Activated gamma-delta T cell treated with Interleukin-2 at 50 U/mL for 16 hours (primary cell): ENCODE measurements around the gene RANBP3.
"Not testable (repeated sequence)": the region's sequence is repeated elsewhere in the genome, so short reads cannot be mapped to it uniquely, and the experiment has no call there.

Experiments
- DNase-seq: peaks from one replicate; pipeline ENCODE4 v3.0.0-alpha.2; 2020

RANBP3 gene

GRCh38 chr19:6006070-6006446 is 28.1 kb upstream of the RANBP3 start:
- not testable (repeated sequence) for DNase-seq

- DNase-seq: no peak
These were observed 27.6 kb upstream of the RANBP3 start for GRCh38 chr19:6005321-6006069.

DNA sequence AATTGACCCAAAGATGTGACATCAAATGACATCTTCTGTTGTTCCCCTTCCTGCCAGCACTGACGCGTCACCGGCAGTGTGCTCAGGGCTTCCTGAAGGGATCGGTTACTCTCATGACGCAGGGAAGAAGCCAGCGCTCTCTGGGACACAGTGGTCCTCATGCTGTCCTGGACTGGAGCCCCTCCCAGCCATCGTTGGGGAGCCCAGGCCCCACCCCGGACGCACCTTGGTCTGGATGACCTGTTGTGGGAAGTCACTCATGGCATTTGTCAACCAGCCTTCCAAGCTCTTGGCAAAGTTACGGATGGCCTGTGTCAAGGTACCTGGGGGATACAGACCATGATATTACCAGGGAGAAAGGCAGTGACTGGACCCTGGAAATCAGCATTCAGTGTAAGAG is 26.0 kb upstream of the RANBP3 start:
- DNase-seq: no peak

GRCh38 chr19:6002591-6002990 is 24.7 kb upstream of the RANBP3 start:
- no peak for DNase-seq

- no peak for DNase-seq
These were observed 22.4 kb upstream of the RANBP3 start for GRCh38 chr19:6000228-6000847.

DNA sequence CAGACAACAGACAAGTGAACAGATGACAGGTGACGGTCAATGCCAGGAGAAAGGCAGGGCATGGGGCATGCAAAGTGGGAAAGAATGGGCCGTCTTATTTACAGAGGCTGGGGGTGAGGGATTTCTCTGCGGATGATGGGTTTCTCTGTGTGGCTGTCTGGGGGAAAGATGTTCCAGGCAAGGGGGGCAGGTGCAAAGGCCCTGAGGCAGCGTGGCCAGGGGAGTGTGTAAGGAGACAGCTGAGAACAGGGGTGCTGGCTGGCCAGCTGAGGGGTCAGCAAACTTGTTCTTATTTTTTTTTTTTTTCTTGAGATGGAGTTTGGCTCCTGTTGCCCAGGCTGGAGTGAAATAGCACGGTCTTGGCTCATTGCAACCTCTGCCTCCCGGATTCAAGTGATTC is 21.8 kb upstream of the RANBP3 start:
- DNase-seq: no peak

DNA sequence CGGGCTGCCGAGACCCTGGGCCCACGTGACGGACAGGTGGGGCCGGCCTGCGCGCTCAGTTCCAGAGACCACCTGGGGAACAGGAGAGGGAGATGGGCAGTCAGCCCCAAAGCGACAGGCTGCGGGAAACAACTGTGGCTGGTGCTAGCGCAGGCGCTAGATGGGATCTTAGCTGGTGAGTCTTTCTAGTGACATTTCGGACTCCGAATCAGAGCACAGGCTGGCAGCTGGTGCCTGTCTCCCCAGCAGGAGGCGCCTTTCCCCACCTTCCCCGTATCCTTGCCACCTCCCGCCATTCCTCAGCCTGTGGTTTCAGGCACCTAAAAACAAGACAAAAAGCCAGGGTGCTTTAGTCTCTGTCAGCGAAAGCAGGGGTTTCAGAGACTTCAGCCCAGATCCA is 19.4 kb upstream of the RANBP3 start:
- DNase-seq: no peak

DNA sequence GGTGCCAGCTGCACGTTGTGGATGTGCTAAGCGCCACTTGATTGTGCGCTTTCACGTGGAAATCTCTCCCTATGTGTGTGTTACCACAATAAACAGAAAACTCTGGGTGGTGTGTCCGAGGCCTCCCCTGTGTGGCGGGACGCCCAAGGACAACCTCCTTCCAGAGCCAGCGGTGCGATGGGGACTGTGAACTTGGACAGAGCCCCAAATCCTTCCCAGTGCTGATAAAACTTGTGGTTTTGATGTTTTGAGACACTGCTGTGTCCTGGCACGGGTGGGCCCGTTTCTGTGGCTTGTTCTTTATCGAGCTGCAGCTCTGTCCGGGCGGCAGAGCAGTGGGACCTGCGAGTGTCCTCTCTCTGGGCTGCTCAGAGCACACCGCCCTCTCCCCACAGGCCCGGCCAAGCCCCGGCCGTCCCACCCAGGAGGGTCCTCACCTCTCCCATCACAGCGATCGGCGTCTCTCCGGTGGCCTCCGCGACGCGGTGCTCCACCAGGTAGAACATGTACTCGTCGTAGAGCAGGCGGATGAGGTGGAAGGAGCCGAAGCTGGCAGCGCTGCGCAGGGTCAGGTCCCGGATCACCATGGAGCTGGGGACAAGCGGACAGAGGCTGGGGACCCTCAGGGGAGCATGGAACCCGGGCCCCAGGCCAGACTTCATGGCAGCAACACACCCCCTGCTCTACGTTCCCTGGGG is 18.8 kb upstream of the RANBP3 start:
- no peak for DNase-seq

- no peak for DNase-seq
These were observed 18.2 kb upstream of the RANBP3 start for GRCh38 chr19:5996102-5996501.

GRCh38 chr19:5995606-5996005 is 17.7 kb upstream of the RANBP3 start:
- DNase-seq: no peak

DNA sequence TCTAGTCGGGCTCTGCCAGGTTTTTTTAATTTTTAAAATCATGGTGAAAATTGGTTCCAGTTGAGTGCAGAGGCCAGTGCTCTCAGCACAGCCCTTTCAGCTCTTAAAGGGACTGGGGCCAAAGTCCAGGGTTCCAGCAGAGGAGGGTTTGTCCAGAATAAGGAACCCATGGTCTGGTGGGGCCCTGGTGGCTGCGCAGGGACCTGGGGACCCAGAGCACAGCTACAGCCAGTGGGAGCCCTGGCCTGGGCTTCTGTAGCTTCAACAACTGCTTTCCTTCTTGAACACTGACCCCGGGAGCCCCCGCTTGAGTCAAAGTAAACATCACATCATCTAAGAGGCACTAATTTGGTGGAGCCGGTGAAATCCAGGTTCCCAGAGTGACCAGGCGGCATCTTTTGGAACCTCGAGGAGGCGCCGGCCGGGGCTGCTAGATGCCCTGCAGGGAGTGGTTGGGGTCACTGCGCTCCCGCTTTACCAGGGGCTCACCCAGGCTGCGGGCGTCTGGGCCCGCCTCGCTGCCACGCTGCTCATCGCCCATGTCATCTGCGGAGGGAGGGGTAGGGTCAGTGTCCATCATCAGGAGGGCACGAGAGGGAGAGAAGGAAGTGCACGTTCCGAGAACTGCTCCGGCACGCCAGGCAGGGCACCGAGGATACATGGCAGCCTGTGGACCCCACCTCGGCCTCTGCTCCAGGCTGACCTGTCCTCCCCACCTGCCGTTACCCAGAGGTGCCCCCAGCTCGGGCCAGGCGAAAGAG is 16.6 kb upstream of the RANBP3 start:
- no peak for DNase-seq

DNA sequence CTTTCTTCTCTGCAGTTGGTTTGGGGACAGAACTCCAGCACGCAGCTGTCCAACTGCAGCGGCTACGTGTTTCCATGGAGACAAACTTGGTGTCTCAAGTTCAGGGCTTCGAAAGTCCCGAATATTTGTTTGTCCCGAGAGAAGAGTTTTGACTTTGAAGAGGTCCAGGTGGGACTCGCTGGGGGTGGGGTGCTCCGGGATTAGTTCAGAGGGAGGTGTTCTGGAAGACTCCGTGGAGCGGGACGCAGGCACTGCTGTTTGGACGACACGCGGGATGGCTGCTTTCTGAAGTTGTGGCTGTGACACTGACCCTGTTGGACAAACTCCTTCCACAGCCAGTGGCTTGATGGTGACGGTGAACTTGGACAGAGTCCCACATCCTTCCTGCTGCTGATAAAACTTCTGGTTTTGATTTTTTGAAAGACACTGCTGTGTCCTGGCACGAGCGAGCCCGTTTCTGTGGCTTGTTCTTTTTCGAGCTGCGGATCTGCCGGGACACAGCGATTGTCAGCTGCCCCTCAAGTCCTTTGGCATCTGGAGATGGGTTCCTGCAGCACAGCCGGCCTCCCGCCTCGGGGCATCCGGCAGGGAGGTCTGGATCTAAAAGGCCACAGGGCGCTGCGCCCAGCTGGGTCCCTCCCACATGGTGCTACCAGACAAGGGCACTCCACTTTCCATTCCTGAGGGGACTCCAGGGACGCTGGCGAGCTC is 15.9 kb upstream of the RANBP3 start:
- no peak for DNase-seq

- DNase-seq: no peak
These were observed 15.3 kb upstream of the RANBP3 start for GRCh38 chr19:5993201-5993600.

- DNase-seq: no peak
These were observed 14.8 kb upstream of the RANBP3 start for GRCh38 chr19:5992756-5993155.

DNA sequence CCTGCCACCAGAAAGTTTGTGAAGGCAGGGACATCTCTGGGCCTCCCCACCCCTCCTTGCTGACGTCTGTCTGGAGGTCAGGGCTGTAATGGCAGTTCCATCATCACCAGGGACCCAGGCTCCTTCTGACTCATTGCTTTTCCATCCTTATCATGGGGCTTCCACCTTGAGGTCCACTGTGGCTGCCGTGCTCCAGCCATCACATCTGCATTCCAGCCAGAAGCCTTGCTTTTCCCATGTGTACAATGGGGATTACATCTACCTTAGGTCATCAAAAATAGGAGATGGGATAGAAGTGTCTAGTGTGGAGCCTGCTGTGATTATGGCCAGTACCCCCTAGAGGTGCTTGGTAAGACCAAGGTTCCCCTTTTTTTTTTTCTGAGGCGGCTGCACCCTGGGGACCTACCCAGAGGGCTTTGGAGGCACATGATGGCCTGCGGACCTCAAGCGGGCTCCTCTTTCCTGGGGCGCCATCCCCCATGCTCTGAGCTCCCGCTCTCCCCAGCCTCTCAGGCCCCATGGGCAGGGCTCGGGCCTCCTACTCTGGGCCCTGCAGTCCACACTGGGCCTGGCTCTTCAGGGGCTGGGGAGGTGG is 13.4 kb upstream of the RANBP3 start:
- DNase-seq: no peak

DNA sequence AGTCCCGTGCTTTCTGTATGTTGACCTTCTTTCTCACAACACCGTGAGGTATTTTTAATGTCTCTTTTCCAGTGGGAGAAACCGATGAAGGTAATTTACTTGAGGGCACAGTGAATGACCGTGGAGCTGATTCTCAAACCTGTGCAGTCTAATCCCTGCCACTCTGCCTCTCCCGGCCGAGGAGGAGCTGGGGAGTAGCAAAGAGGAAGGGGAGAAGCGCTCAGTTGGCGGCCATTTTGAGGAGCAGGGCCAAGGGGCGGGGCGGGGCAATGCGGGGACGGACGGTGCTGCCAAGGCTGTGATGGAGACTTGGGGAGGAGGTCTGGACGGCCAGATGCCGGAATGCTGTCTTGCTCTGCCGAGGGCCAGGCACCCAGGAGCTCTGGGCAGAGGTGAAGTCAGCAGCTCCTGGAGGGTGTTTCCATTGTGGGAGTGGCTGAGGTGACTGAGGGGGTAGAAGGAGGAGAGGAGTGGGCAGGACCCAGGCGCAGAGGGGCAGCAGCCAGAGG is 12.4 kb upstream of the RANBP3 start:
- DNase-seq: no peak

GRCh38 chr19:5989388-5990074 is 11.6 kb upstream of the RANBP3 start:
- no peak for DNase-seq

GRCh38 chr19:5988517-5989387 is 10.8 kb upstream of the RANBP3 start:
- DNase-seq: no peak

DNA sequence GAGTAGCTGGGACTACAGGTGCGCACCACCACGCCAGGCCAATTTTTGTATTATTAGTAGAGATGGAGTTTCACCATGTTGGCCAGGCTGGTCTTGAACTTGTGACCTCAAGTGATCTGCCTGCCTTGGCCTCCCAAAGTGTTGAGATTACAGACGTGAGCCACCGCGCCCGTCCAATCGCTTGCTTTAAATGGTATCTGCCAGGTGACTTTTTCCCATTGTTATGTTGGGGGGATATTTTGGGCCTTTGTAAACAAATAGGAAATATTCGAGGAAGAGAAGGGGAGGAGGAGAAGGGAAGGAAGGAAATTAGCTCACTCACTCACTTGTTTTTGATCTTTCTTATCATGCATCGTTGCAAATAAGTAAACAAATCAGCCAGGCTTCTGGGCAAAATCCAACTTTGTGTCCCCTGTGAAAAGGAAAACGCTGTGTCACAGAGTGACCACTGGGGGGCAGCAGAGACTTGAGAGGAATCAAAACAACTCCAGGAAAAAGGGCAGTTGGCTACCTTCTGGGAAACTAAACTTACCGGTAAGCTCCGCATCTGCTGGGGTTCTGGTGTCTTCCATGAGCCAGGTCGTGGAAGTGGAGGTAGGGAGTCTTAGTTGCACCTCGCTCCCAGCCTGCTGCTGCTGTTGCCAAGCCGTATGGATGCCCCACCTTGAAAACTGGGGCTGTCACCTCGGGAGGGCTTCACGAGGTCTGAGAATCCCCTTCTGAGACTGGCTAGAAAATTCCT is 9.3 kb upstream of the RANBP3 start:
- DNase-seq: peak; percentile 77

GRCh38 chr19:5985837-5986236 is 7.9 kb upstream of the RANBP3 start:
- not testable (repeated sequence) for DNase-seq
